Medulla oblongata (tissue), 1 donor: ENCODE data around the gene PNCK.

Experiments used
- DNase-seq: peaks from one replicate; pipeline ENCODE4 v3.0.0-alpha.2; 2015; ENCODE audit errors: extremely low spot score

Gene PNCK

DNA sequence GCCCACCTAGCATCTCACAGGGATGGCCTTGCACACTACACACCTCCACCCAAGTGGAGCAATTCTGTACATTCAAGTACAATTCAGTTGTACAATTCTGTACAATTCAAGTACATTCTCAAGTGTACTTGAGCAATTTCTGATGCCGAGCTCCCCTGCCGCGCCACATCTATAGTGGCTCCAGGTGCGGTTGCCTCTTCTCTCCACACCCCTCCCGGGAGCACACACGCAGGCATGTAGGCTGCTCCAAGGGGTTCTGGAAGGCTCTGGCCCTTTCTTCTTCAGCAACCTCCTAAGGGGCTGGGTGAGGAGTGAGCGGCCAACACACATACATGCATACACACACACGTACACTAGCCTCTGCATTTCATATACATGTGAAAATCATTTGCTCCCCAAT, 45.5 kb downstream of the PNCK start:
- no peak for DNase-seq

DNA sequence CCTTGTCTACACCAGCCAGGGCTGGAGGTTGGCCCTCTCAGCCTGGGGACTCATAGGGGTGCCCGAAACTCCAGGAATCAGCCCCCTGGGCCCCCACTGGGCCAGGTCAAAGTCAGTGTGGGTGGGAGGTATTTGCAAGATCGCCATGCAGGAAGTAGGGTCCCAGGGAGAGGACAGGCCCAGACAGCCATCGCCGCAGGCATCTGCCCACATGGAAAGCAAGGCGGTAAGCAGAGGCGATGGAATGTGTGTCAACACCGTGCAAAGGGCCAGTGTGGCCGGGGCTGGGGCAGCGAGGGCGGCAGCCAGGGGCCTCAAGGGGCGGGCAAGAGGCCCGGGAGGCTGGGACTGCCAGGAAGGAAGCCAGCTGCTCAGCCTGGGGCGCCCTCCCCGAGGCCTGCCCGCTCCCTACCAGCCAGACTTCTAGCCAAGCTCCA, 45.9 kb downstream of the PNCK start:
- peak; percentile 8 for DNase-seq

DNA sequence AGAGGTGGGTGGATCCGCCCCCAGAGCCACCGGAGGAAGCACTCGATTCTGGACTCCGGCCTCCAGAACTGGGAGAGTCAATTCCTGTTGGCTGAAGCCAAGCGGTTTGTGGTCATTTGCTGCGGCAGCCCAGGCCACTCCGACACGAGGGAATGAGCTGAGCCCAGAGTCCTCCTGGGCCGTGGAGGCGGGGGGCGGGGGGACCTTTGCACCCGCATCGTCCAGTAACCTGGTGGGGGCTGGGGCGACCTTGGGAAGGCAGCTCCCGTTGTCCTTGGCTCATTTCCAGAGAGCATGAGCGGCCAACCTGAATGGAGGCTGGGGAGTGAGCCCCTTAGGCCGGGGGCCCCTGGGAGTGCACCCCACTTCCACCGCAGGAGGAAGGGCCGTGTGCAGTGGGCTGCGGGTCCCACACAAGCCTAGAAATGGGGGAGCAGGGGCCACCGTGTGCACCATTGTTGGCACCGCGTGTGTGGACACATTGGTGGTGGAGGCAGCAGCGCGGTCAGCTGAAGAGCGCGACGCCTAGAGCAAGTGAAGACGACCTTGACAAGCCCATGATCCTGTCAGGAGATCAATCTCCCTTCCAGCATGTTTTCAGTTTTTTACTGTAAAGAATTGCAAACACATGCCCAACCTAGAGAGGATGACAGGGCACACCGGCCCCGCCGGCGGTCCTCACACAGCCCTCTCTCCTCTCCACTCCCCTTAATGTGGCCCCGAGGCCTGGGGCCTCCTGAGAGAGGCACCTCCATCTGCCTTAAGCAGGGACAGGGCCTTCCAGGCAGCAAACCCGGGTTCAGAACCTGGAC, 46.5 kb downstream of the PNCK start:
- no peak for DNase-seq

DNA sequence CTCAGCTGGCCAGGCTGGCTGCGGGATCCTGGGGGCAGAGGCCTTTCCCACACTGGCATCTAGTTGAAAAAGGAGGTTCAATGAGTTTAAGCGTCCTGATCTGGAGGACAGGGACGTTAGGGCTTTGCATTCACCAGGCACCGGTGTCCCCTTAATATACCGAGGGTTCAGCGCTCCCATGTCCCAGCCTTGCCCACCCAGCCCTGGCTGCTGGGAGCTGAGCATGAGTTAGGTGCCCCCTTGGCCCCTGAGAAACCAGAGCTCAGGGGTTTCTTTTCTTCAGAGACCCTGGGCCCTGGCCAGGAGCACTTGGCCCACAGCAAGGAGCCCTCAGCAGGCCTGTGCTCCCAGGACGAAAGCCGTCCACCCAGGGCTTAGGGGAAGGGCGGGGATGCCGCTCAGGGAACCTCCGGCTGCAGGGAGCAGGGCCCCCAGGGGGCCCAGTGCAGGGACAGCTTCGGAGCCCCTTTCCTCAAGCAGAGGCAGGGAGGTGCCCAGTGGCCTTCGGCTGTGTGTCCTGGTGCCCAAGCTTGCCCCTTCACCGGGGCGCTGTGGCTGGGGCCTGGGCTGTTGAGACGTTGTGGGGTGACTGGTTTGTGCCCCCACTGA, 47.5 kb downstream of the PNCK start:
- no peak for DNase-seq

- no peak for DNase-seq
These were observed 48.2 kb downstream of the PNCK start for GRCh38 chrX:153625271-153626024.

- no peak for DNase-seq
These were observed 49.2 kb downstream of the PNCK start for GRCh38 chrX:153624196-153625091.

- no peak for DNase-seq
These were observed 50.1 kb downstream of the PNCK start for GRCh38 chrX:153623310-153624029.

- no peak for DNase-seq
These were observed 50.8 kb downstream of the PNCK start for GRCh38 chrX:153622661-153623309.

DNA sequence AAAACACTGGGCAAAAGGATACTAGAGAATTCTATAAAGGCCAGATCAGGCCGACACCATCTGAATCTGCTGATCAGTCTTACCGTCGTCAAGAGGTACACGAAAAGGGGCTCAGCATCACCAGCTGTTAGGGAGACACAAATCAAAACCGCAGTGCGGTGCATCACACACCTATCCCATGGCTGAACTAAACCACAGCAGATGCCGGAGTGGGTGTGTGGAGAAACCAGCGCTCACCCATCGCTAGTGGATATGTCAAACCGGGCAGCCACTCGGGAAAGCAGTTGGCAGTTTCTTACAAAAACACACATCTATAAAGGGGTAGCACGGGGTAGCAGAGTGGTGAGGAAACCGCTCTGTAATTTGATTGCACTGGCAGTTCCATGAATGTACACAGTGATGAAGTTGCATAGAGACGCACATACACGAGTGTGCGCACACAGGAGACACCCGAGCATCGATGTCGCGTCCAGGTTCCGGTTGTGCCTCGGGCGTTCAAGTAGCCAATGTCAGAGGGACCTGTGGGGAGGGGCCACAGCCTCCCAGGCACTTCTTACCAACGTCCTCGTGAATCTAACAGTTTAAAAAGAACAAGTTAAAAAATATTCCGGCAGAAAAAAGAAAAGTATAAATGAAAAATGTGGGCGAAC, 51.5 kb downstream of the PNCK start:
- DNase-seq = no peak

- DNase-seq = no peak
These were observed 53.0 kb downstream of the PNCK start for GRCh38 chrX:153620576-153620975.
